Esophagus muscularis mucosa (tissue), 3 donors: Measurements from ENCODE around the gene CAPZB.

Experiments
- POLR2A ChIP-seq: fragments of 450-650 bp; IDR thresholded peaks from one replicate; pipeline ENCODE4 v1.6.1; 2017; ENCODE audit warnings: antibody characterized with exemption, moderate library complexity, mild to moderate bottlenecking, low read depth
- TF ChIP-seq, protein P1 (sequence below), 3 experiments: fragments of 200-600 bp in 2 of 3; fragments of 450-650 bp in 1 of 3; sonication (generic) in 2 of 3; IDR thresholded peaks; one replicate each; pipeline ENCODE4 v1.5.1; 2017 to 2019; ENCODE audit warnings: antibody characterized with exemption in 3 of 3, mild to moderate bottlenecking in 2 of 3, moderate library complexity in 1 of 3

- TF ChIP-seq POLR2A = no peak
- TF ChIP-seq, protein P1, sequence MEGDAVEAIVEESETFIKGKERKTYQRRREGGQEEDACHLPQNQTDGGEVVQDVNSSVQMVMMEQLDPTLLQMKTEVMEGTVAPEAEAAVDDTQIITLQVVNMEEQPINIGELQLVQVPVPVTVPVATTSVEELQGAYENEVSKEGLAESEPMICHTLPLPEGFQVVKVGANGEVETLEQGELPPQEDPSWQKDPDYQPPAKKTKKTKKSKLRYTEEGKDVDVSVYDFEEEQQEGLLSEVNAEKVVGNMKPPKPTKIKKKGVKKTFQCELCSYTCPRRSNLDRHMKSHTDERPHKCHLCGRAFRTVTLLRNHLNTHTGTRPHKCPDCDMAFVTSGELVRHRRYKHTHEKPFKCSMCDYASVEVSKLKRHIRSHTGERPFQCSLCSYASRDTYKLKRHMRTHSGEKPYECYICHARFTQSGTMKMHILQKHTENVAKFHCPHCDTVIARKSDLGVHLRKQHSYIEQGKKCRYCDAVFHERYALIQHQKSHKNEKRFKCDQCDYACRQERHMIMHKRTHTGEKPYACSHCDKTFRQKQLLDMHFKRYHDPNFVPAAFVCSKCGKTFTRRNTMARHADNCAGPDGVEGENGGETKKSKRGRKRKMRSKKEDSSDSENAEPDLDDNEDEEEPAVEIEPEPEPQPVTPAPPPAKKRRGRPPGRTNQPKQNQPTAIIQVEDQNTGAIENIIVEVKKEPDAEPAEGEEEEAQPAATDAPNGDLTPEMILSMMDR (IDR thresholded peaks at IDR 0.05) = no peak
Measured at GRCh38 chr1:19481826-19482398, 3.4 kb downstream of the CAPZB start.
